Hematopoietic multipotent progenitor cell treated with erythropoietin and hydrocortisone succinate and interleukin-3 and kit ligand, for 6 days (in vitro differentiated cells): Measurements from ENCODE around the gene SPTBN5.

Experiments
- DNase-seq: peaks from one replicate; pipeline ENCODE4 v3.0.0-alpha.2; 2015

SPTBN5 gene

GRCh38 chr15:41893422-41894250 is at the start of gene SPTBN5:
Gene SPTBN5 (minus strand): TSS chr15:41894053. CDS start chr15:41893497, 556 bp downstream.
- DNase-seq = no peak

GRCh38 chr15:41942886-41943285 is 49.0 kb upstream of the SPTBN5 start:
- no peak for DNase-seq

DNA sequence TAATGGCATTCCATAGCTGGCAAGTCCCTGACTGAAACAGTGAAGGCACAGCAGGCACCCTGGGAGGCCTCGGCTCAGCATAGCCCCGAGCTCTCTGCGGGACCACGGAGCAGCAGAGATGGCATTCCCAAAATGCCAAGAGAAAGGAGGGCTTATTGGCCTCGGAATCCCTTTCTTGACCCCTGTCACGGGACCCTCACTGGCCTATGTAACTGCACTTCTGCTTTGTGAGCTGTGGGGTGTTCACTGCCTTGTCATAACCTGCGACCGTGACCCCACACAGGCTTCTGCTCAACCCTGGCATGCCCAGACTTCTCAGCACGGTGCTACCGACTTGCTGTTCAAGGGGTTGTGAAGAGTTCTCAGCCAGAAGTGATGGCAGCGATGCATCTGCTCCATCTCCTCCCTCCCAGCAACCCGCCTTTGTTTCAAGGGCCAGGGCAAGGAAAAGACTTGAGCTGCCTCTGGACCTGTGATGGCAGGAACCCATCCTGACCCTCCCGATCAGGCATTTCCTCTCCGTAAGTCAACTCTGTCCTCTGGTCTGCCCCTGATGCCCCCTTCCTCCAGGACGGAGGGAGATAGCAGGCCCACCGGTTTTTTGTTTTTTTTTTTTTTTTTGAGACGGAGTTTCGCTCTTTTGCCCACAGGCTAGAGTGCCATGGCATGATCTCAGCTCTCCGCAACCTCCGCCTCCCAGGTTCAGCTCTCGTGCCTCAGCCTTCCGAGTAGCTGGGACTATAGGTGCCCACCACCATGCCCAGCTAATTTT is 48.0 kb upstream of the SPTBN5 start:
- DNase-seq = no peak

- DNase-seq = no peak
Observed at GRCh38 chr15:41940441-41940857, 46.6 kb upstream of the SPTBN5 start.

- DNase-seq = no peak
Observed at GRCh38 chr15:41939986-41940385, 46.1 kb upstream of the SPTBN5 start.

- no peak for DNase-seq
Observed at GRCh38 chr15:41937568-41937923, 43.7 kb upstream of the SPTBN5 start.

GRCh38 chr15:41936649-41937567 is 43.1 kb upstream of the SPTBN5 start:
- DNase-seq = peak; percentile 58

- no peak for DNase-seq
Observed at GRCh38 chr15:41936155-41936554, 42.3 kb upstream of the SPTBN5 start.

- no peak for DNase-seq
Observed at GRCh38 chr15:41935566-41936020, 41.7 kb upstream of the SPTBN5 start.

GRCh38 chr15:41934843-41935242 is 41.0 kb upstream of the SPTBN5 start:
- DNase-seq = peak; percentile 24

- no peak for DNase-seq
Observed at GRCh38 chr15:41933771-41934170, 39.9 kb upstream of the SPTBN5 start.

GRCh38 chr15:41933326-41933725 is 39.5 kb upstream of the SPTBN5 start:
- DNase-seq = no peak

DNA sequence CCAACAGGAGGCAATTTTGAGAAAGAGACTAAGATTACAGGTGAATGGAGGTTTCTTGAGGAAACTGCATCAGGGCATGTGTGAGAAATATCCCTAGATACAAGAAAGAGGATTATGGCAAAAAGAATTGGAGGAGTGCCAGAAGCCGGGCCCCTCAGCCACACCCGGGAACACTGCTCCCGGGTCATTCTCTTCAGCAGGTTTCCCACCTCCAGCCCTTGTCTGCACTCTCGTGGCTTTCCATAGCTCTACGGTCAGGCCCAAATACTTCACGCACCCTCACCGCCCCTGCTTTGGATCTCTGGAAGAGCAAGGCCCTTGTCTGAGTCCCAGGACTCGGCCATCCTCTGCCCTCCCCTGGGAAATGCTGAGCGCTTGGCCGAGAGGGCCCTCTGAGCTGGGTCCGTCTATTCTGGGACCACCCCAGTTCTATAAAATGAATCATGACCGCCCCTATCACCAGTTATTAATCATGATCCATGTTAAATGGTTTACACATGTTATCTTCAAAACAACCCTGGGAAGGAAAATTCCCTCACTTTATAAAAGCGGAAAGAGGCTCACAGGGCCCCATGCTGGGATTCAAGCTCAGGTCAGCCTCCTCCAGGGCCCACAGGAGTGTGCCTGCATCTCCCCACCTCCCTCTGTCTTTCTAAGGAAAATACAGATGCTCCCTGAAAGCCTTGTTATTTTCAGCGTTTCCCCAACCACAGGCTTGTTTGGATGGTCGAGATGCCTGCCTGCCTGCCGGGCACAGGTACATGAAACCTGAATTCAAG is 38.8 kb upstream of the SPTBN5 start:
- no peak for DNase-seq

DNA sequence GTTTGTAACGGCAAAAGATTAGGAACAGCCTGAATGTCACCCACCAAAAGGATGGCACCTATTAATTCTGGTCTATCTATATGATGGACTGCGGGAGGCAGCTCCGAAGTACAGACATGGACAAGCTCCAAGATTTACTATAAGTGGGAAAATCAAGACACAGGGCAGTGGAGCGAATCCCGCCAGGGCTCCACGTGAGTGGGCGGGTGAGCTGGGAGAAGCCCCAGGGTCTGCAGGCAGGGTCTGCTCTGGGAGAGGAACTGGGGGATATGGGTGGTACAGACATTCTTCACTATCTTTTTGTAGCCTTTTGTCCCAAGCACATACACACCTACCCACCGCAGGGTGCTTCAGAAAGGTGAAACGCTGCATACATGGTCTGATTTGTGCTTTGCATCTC is 38.2 kb upstream of the SPTBN5 start:
- DNase-seq = no peak

- no peak for DNase-seq
Observed at GRCh38 chr15:41930867-41931222, 37.0 kb upstream of the SPTBN5 start.

DNA sequence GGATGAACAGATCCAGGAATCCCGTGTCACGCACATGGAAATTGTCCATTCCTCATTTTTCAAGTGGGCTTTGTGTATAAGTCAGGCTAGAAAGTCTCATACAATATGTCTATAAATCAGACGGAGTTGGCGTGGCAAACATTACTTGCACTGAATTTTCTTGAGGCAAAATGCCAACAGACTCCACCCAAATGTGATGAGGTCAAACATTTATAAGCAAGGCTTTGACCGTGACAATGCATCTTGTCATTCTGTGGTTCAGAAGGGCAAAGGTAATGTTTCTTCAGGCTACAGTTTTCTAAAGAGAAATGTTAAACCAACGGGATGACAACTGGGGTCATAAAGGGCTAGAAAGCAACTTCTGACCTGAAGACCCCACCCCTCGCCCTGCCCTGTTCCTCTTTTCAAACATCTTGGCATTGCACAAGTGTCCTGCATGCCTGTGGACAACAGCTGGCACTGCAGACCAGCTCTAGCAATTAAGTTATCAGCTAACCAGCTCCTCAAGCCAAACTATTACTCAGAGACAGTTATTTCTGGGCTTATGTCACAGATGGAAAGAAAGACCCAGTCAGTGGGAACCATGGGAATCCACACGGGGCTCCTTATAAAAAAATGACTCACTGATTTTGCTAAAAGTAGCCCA is 36.5 kb upstream of the SPTBN5 start:
- peak; percentile 22 for DNase-seq

GRCh38 chr15:41928637-41929620 is 35.1 kb upstream of the SPTBN5 start:
- DNase-seq = no peak

GRCh38 chr15:41928100-41928499 is 34.2 kb upstream of the SPTBN5 start:
- no peak for DNase-seq

- DNase-seq = no peak
Observed at GRCh38 chr15:41927536-41927935, 33.7 kb upstream of the SPTBN5 start.
